ENCODE measurements around the gene SLC39A13.

GRCh38 chr11:47379317-47379716 lies 29.1 kb upstream of the SLC39A13 start:
- TF ChIP-seq CTCF (IDR thresholded peaks at IDR 0.05) (no peak), ZFX (IDR thresholded peaks at IDR 0.05; ENCODE audit: borderline replicate concordance) (no peak)

Measured in 22Rv1 (cell line).